Measurements from ENCODE around the gene IRX1.
A peak's percentile ranks its signal among the peaks of the same experiment; 100 is the strongest.

IRX1 gene

DNA sequence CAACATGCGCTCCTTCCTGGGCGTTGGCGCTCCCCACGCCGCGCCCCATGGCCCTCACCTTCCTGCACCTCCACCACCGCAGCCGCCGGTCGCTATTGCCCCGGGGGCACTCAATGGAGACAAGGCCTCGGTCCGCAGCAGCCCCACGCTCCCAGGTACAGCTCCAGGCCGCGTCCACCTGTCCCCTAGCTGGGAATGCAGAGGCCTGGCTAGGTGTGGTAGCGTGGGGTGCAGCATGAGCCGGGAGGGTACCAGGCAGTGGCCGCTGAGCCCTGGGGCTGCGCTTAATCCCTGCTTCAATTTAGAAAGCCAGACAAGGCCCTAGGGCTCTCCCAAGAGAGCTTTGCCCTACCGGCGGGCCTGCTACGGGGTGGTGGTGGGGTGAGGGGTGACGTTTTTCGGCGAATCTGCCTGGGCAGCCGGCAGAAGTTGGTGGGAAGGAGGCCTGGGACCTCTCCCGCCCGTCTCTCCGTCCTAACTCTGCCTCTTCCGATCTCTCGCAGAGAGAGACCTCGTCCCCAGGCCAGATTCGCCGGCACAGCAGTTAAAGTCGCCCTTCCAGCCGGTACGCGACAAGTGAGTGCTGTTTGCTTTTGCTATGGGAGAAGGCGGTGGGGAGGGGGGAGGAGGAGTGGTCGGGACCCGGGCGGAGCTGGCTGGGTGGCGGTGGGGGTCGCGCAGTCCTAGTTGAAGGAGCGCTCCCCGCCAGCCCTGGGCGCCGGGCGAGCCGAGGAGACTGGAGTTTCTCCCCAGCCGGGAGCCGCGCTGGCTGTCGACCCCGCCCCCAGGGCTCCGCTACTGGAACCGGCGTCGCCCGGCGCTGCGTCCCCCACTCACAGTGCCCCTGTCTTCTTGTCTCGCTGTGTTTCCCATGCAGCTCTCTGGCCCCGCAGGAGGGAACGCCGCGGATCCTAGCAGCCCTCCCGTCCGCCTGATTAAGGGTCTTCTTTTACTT, 4.8 kb downstream of the IRX1 start:
- no peak for DNase-seq (ENCODE audit: low spot score)

DNA sequence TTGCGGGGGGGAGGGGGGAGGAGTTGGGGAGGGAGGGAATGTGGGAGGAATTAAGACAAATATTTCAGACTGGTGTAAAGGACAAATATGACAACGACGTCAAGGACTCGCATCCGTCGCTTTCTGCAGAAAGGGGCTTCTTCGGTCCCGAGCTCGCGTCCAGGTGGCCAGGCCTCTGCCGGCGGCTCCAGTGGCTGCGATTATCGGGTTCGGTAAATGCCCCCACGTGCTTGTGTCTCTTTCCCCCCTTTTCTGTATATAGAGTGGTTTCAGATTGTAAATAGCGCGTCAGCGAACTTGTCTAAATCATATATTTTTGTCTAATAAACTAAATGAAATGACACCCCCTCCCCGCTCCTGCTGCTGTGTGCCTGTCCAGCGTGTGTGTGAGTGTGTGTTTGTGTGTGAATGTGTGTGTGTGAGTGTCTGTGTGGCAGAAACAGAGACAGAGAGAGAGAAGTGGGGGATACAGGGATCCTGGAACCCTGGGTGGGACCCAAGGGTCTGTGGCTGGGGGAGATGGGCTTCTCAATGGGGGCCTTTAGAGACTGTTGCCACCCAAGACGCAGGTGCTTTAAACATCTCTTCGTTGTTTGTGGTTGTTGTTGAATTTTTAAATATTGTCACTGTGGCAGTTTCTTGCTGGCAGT, 5.6 kb downstream of the IRX1 start:
- no peak for DNase-seq (ENCODE audit: low spot score)

DNA sequence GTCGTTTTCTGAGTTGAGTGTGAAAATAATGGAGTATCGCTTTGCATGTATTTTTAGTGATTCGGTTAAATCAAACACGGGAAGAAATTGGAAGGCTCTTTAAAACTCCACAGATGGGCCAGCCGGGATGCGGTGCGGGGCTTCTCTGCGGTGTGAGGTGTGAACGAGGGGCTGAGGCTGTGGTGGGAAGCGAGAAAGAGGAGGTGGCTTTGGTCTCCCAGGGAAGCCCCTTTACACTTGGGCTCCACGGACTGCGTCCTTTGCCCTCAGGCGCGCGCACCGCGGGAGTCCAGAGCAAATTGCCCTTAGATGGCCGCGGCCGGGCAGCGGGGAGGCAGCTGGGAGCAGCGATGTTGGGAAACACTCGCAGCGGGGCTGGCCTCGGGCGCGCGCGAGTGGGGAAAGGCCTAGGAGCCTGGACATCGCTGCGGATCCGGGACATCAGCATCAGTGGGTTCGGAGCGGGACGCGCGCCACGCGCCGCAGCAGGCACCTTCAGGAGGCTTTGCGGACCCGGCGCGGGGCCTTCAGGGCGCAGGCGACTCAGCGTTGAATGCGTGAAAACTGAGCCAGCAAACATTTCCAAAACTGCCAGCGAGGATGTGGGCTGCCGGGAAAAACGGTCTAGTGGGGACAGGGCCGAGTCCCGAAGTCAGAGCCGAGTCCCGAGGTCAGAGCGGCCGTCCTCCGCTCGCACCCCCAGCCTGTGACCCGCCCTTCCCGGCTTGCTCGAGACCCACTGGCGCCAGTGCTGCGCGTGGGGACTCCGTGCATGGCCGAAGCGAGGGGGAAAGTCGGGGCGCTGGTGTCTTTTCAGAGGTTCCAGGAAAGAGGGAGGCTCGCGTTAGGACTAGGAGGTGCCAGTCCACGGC, 6.5 kb downstream of the IRX1 start:
- DNase-seq (ENCODE audit: low spot score) = no peak

DNA sequence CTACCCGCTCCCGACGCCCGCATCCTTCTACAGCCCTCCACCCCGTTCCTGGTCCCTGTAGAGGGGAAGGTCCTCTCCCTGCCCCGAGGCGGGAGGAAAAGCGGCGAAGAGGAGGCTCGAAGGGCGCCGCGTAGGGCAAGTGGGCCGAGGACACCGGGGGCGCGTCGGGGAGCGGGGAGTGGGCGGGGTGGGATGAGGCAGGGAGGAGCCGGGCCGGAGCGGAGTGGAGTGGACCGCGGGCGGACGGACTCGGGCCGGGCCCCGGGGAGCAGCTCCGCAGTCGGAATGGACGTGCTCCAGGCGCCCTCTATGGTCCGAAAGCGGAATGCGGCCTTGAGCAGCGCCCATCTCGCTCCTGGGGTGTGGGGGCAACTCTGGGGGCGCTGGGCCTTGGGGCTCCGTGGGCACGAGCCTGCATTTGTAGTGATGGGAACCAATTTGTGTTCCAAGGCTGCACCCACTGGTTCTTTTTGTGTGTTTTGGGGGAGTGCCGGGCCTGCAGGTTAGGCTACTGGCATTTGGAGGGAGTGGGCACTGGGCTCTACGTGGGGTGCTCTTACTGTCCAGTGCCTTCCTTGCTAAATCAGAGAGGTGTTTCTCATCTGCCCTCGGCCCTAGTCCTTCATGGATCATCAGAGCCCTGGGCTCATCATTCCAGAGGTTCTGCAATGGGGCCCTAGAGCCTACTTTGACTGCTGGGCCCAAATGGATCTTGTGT, 7.3 kb downstream of the IRX1 start:
- peak; percentile 74 for DNase-seq (ENCODE audit: low spot score)

DNA sequence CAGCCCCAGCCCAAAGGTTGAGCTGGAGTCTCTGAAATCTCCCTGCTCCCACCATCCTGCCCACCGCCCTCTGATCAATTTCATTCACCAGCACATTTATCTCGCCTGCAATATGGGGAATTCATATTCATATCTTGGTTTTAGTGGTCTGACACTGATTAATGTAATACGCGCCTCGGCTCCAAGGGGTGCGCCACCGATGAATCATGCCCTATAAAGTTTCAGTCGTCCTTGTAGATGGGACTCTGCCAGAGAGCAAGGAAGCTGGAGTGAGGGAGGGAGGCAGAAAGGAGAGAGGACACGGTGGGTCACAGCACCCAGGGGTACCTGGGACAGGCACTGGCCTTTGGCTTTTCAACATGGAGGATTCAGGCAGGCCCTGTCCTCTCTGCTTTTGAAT, 8.9 kb downstream of the IRX1 start:
- DNase-seq (ENCODE audit: low spot score) = no peak

DNA sequence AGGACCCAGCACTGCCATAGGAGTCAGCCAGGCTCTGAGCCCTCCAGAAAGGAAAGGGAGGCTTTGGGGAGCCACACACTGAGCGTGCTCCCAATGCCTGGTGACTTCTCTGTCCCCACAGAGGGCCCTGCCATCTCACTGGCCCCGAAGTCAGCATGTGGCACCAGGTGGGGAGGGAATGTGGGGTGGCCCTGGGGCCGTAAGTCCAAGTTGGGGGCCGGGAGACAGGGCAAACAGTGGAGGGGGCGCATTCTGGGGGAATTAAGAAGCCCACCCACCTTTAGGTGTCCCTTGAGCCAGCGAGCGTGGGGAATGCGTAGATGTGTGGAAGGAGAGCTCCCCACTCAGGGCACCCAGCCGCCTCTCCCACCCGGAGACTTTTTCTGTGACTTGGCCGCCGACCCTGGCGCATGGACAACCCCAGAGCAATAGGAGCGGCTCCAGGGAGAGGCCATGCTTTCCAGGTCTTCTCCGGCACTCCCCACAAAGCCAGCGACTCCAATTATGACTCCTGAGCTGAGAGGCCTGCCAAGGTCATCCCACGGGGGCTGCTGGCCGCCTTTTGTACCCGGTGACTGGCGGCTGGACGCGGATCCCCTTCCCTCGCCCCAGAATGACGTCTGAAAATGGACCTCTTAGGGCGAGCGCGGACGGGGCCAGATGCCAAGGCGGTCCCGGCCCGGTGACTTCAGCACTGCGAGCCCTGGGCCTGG, 9.8 kb downstream of the IRX1 start:
- DNase-seq (ENCODE audit: low spot score) = no peak

DNA sequence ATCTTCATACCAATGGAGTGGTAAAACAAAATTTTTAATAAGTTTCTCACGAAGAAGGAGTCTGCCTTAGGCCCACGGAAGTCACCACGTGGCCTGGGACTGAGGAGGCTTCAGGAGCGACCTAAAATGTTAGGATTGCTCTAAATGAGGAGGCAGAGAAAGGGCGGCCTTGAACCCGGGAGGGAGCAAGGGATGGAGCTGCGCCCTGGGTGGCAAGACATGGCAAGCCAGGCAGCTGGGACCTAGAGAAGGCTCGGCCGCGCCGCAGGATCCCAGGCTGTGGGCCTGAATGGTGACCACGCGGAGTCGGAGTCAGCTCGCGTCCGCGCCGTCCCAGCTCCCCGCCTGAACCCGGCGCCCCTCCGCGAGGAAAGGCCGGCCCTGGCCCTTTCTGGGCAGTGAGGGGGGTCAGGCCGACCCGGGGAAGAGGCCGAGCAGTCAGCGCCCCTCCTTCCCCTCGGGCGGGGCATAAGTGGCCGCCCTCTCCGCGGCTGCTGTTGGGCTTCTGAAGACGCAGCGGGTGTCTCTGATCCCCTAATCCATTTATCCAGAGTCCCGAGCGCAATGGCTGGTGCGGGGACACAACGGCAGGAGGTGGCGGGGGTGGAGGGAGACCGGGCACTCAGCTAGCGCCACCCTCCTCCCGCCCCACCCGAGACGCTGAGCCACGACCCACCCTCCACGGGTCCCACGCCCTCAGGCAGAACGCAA, 10.6 kb downstream of the IRX1 start:
- peak; percentile 37 for DNase-seq (ENCODE audit: low spot score)

DNA sequence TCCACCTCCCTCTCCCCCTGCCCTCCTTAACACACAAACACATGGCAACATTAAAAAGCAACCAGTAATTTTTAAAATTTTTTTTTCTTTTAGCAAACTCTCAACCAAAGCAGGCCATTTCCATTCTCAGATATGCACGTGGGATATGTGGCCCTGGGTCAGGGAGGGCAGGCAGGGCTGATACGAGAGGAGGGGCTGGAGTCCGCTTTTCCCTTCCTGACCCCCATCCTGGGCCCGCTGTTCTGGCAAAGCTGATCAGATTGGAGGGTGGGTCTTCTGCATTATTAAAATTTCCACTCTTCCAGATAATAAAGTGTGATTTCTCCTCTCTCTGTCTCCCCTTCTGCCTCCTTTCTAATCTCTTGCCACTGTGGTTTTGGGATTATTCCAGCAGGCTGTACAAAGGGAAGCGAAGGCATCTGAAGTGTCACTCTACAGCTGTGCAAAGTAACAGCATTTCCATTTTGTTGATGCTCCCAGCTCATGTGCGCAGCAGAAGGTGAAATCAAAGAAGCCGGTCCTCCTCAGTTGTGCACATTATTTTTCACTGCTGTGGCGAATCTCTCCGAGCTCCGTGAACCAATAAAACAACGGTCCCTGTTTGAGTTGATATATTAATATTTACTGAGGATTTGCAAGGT, 12.0 kb downstream of the IRX1 start:
- no peak for DNase-seq (ENCODE audit: low spot score)

DNA sequence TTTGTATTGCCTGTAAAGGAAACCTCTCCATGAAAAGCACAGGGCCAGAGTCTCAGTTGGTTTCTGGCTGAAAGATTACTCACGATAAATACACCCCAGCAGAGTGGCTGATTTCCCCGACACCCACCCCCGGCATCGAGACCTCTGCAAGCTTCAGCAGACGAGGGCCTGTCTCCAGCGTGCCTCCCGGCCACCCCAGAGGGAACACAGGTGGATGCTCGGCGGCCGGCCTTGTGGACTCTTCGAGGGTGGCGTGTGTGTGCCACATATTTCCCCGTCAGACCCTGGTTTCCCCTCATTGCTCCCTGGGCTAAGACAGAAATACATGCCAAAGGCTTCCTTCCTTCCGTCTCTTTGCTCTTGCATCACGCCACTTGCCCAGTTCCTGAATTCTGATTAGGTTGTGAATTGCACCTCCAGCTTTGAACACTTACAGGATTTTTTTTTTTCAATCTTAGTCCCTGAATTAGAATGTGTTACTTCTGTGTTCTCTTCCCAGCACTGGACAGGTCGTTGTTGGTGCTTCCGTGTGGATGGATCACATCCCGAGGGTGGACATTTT, 13.6 kb downstream of the IRX1 start:
- no peak for DNase-seq (ENCODE audit: low spot score)

DNA sequence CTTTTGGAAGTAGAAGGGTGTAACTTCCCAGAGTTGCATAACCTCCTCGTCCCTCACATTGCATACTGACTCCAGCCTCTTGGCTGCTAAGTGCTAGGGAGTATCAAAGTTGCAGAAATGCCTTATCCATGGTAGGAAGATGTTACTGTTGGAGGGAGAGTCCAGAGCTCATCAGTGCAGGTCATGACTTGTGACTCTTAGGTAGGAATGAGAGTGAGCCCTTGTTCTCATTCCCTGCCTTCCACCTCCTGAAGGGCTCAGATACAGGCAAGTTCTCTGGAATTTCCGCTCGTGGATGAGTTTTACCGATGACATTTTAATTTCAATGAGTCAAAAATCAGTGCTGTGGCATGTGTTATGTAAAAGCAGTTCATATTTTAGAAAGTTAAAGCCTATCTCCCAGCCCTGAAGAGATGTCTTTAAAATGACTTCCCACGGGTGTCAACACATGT, 17.0 kb downstream of the IRX1 start:
- DNase-seq (ENCODE audit: low spot score) = peak; percentile 58

DNA sequence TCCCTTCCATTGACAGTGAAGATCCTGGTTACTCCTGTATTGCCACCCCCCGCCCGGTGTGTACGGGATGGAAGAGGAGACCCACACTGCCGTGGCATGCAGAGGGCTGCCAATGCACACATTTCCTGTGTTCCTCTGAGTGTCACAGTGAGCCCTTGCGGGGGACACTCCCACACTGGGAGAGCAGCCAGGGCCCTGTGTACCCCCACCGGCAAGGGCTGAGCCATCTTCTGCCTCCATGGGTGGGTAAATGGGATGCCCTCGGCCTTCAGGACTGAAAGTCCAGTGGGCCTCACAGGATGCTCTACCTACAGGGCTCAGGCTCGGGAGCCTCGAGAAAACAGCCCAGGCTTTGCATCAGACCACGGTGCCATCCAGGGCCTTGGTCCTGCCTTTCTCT, 18.1 kb downstream of the IRX1 start:
- no peak for DNase-seq (ENCODE audit: low spot score)

DNA sequence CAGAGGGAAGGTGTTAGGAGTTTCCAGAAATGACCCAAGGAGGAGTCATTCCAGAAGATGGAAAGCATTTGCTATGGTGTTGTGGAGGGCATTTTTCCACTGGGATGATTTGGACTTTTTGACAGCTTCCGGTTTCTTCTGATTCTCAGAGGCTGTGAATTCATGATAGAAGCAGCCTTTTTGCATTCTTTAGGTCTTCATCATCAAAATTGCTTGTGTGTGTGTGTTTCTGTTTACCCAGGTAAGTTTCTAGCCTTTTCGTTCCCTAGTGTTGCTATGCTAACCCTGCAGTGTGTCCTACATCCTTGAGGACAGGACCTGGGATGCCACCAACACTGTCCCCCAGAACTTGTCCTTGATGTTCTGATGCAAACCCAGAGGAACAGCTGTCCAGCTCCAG, 19.6 kb downstream of the IRX1 start:
- DNase-seq (ENCODE audit: low spot score) = no peak

DNA sequence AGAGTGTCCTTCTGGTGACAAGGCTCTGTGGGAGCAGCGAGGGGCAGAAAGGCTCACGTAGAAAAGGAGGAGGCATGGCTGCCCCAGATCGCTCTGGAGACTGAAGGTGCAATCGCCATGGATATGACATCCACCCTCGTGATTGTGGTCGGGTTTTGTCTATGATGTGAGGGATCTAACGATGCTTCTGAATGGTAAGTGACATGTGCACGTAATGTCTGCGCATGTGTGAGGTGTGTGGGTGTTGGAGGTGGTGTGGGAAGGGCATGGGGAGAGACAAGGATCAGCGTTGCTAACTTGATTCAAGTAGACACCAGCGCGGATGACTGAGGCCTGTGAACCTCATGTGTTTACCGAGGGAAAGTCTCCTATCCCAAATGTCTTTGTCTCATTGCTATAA, 20.2 kb downstream of the IRX1 start:
- no peak for DNase-seq (ENCODE audit: low spot score)

DNA sequence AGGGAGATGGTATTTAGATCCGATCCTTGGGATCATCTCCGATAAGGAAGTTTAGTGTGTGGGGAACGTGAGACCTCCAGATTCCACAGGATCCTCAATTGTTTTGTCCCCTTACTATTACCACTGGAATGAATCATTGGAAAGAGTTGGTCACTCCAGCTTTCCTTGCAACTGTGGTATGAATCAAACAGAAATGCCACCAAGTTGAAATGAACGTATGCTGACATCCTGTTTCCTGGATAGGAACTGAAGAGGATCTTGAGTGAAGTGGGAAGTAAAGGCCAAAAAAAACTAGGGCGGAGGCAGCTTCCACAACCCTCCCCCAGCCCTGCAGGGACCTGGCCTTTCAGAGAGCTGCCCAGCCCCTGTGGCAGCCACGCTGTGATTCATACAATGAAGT, 23.9 kb downstream of the IRX1 start:
- DNase-seq (ENCODE audit: low spot score) = no peak

DNA sequence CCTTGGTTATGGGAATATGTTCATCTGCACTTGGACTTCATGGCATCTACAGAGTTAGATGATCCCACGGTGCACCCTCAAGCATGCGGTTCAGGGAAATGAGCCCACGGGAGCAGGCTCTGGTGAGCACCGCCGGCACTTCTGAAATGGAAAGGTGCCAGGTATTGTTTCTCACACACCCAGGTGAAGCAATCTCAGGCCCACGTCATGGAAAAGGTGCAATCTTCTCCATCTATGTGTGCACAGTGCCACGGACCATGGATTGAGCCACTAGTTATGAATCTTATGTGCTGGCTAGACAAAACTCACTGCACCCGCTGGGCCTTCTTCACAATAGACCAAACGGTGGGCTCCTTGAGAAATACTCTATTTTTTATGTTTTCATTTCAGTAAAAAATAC, 27.3 kb downstream of the IRX1 start:
- no peak for DNase-seq (ENCODE audit: low spot score)

DNA sequence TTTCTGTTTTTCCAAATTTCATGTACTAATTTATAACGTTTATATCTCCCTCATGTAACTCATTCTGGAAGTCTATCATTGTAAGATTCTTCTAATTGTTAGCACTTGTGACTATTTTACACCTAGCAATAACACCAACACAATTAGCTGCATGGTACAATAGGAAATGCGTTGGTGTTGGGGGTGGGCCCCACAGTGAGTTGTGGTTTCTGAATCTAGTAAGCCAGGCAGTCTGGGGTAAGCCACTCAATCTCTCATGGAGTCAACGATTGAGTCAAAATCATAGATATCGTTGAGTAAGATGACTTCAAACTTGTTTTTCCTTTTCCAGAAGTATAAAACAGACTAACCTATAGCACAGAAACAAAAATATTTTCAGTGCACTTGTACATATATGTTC, 30.0 kb downstream of the IRX1 start:
- no peak for DNase-seq (ENCODE audit: low spot score)

DNA sequence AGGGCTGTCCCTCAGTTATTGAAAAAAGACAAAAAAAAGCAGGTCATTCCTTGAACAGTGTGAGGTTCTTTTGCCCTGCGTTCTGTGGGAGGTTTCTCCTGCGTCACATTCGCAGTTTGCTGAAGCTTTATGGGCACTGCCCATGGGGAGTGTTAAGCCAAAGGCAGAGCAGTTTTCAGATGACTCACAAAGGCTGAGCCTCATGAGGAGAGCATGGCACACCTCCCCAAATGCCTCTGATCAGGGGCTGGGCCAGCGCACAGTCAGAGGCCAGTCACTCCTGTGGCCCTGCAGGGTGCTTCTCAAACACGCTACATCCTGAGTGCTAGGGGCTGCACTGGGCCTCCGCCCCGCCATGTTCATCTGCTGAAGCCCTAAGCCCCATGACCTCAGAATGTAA, 38.4 kb downstream of the IRX1 start:
- no peak for DNase-seq (ENCODE audit: low spot score)

DNA sequence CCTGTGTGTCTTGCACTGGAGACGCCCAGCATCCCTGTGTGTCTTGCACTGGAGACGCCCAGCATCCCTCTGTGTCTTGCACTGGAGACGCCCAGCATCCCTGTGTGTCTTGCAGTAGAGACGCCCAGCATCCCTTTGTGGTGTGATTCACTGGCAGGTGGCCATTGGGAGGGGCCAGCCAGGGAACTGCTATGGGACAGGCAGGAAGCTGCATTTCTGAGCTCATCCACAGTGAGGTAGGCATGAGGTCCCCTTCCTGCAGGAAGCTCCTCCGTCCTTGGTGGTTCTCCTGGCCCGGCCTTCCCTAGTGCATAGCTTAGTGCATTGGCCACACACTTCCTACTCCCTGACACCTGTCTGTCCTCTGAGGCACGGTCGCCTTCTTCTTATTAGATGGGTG, 43.5 kb downstream of the IRX1 start:
- DNase-seq (ENCODE audit: low spot score) = no peak

DNA sequence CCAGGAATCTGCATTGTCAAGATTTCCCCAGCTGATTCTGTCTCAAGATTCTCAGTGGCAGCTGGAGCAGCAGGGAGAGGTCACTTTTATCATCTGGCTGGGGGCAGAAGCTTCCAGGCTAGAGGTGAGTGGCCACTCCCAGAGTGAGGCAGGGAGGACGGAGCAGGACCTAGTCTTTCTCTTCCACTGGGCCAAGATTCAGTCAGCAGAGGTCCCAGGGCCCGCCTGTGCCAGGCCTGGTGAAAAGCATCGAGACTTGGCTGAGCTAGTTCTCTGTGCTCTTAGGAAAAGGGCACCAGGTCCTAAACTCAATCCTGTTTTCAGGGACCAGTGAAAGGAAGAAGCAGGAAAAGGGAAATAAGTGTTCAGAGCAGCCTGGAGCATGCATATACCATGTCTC, 46.6 kb downstream of the IRX1 start:
- no peak for DNase-seq (ENCODE audit: low spot score)

DNA sequence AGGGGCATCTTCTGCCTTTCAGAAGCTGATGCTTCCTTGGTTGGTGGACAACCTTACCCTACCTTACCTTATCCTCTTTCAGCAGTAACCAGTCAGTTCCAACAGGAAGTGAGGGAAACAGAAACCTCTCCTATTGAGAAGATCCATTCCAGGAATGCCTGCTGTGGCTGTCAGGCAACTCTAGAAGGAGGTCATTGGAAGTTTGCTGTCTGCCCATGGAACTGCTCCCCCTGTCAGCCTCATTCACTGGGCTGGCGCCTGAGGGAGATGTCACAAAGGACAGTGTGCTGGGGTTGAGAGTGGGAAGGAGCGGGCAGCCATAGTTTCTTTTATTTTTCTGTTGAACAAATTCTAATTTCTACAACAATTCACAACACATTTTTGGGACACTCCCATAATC, 54.7 kb downstream of the IRX1 start:
- no peak for DNase-seq (ENCODE audit: low spot score)

All from GM03348 (cell line).